IPS DF 4.7 (cell line): Measurements from ENCODE around the gene EXOSC6.
"Not testable (repeated sequence)": the region's sequence is repeated elsewhere in the genome, so short reads cannot be mapped to it uniquely, and the experiment has no call there.

Experiments
- DNase-seq: peaks from one replicate; pipeline ENCODE4 v3.0.0-alpha.2; 2013; ENCODE audit warnings: low spot score; ENCODE audit errors: extremely low read depth

The EXOSC6 gene

DNA sequence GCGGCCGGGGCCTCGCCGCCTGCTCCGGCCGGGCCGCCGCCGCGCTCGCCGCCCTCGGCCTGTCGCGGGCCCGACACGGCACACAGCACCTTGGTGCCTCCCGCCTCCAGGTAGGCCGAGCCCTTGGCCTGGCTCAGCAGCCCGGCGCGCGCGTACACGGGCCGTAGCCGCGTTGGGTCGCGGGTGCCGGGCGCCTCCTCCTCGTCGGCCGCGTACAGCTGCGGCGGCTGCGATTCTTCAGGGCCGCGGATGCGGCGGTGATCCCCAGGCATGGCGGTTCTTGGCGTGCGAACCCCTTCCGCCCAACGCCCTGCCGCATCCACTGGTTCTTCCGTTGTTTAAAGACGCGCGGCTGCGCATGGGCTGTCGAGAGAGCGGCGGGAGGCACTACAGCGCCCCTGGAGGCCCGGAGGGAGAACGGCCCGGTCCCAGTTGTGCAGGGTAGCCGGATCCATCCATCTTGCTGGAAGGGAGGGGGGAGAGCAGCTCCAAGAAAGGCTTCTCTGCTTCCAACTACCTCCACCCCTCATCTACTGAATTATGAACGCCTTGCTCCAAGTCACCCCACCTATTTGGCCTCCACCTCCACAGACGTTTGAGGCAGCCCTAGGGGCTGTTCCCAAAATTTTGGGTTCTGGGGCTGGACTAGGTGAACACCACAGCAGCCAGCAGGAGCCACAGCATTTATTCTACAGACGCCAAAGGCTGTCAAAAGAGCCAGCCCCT lies at the start of gene EXOSC6:
EXOSC6 (minus strand) TSS at position 312 of the 726 bp plus-strand sequence; CDS start at position 272, 40 bp downstream.
- no peak for DNase-seq

DNA sequence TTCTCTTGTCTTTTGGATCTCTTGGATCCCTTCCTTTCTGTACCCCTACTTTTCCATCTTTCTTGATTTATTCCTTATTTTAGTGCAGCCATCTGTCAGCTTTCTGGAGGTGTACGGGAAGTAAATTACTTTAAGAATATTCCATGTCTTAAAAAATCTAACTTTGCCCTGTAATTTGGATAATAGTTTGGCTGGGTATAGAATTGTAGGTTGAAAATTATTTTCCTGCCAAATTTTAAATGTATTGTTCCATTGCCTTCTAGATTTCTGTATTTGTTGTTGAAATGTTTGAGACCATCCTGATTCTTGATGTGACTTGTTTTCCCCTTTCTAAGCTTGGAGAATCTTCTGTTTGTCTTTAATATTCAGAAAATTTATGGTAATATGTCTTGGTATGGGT lies 49.4 kb upstream of the EXOSC6 start:
- no peak for DNase-seq

DNA sequence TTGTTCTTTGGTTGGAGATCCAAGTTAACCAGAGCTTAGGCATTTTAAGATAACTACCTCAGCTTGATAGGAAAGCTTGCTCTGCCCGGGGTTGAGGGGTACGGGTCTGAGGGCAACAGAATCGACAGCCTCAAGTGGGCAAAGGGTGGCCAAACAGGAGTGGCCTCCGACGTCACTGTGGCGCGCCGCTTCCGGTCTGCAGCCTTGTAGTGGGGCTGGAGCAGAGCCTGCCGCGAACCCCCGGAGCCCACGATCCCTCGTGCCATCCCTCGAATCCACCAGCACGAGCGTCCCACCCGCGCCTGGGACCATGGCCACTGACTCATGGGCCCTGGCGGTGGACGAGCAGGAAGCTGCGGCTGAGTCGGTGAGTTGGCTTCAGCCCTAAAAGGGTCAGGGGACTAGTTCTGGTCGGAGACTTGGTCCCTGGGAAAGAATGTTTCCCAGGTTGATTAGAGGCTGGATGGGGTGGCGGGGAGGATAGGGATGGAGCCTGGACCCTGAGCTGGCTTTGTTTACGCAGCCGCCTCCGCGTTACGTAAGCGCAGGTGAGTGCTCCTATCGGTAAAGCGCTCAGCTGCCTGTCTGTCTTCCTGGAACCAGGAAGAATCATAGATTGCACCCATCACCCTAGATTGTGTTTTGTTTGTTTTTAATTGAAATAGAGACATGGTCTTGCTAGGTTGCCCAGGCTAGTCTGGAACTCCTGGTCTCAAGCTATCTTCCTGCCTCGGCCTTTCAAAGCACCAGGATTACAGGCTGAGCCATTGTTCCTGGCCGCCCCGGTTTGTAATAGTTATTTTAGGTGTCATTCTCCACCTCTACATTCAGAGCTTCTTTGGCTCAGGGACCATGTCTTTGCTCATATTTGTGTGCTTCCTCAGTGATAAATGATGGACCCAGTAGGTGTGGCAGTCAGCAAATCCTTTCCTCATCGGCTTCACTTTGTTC lies 47.5 kb upstream of the EXOSC6 start, which contains the start of gene DDX19B:
DDX19B (plus strand) TSS at position 199 of the 951 bp plus-strand sequence; CDS start at position 311, 112 bp downstream.
- no peak for DNase-seq

DNA sequence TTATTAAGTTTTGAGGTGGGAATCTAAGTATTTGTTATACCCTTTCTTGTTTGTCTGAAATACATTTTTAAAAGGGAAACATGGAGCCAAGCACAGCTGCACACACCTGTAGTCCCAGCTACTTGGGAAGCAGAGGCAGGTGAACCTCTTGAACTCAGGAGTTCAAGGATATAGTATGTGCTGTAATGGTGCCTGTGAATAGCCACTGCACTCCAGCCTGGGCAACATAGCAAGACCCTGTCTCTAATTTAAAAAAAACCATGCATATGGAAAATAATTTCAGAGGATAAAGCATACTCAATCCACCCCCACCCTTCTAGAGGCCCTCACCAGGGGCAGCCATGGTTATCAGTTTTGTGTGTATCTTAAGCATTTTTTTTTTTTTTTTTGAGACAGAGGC lies 43.9 kb upstream of the EXOSC6 start:
- DNase-seq = no peak

DNA sequence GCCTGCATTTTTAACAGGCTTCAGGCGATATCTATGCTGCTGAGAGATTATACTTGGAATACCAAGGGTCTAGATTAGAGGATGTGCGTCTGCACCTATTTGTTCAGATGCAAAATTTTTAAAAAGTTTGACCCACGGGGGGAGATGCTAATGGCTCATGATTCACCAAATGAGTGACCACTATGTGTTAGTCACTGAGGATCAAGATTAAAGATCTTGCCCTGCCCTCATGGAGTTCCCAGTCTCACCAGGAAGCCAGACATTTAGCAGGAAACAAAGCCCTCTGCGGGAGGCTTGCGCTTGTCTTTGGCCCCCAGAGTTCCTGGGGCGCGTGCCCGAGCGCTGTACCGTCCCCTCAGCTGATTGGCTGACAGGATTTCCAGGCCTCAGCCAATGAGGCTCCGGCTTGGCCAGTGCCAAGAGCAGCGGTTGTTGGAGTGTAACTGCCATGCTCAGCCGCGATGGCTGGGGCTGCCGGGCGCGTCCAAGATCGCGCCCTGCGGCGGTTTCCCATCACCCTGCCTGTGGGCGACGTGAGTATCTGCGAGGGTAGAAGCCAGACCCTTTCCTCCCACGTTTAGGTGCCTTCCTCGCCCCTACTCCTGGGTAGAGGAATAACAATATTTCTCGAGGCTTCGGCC lies 42.8 kb upstream of the EXOSC6 start:
- DNase-seq = no peak

DNA sequence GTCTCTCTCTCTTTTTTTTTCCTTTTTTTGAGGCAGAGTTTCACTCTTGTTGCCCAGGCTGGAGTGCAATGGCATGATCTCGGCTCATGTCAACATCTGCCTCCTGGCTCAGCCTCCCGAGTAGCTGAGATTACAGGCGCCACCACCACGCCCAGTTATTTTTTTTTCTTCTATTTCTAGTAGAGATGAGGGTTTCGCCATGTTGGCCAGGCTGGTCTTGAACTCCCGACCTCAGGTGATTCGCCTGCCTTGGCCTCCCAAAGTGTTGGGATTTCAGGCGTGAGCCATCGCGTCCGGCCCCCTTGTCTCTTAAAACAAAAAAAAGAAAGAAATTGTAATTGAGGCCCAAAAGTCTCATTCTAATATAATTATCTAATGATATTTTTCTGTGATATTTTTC lies 40.4 kb upstream of the EXOSC6 start:
- not testable (repeated sequence) for DNase-seq

DNA sequence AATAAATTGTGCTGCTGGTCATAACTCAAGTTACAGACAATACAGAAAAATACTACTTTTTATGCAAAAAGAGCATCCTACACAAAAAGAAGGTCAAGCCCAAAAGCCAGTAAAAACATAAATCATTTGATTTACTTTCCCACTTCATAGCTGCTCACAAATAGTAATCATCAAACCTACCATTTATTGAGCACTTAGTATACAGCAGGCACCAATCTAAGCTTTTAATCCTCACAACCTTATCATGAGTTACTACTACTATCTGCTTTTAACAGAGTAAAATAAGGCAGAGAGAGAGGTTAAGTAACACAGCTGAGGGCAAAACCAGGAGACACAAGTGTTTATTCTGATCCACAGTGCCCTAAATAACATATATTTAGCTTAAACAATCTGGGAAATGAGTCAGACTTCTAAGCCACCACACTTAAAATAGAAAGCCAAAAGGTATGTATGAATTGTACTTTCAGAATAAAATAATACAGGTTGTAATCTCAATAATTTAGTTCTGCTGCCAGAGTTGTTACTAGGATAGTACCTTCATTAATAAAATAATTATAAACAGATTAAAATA lies 39.3 kb upstream of the EXOSC6 start:
- no peak for DNase-seq

DNA sequence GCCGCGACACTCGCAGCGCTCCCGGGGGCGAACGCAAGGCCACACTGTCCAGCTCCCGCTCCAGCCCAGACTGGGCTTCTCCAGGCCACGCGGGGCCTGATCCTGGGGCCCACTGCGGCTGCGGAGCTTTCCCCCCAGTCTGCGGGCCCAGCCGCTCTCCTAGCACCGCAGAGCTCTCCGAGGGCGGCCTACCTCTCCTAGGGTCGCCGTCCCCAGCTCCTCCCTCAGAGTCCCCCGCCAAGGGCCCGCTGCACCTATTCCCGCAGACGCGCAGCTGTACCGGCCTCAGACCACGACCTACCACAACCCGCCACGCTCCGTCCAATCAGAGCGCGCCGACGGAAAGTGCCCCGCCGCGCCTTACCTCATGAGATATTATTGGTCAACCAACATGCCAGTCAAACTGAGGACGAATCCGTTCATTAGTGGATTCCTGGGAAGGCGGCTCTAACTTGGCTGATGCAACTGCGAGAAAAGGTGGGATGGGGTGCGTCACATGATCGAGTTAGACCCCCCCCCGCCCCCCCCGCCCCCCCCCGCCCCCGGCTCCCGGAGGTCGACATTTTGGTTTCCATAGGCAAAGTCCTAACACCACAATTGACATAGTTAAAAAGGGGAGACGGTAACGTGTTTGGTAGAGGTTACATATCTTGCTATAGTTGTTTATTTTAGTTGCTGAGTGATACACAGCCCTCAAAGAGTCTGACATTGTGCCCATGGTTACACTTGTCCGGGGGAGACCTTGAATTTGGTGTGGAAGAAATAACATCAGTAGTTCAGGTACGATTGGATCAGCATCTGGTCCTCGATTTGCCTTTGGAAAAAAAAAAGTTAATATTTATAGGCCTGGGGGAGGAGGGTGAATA lies 37.7 kb upstream of the EXOSC6 start, which contains the start of gene AARS1:
AARS1 (minus strand) TSS at position 278 of the 866 bp plus-strand sequence. CDS start 6,743 bp downstream, outside the sequence.
- peak; percentile 98 for DNase-seq

DNA sequence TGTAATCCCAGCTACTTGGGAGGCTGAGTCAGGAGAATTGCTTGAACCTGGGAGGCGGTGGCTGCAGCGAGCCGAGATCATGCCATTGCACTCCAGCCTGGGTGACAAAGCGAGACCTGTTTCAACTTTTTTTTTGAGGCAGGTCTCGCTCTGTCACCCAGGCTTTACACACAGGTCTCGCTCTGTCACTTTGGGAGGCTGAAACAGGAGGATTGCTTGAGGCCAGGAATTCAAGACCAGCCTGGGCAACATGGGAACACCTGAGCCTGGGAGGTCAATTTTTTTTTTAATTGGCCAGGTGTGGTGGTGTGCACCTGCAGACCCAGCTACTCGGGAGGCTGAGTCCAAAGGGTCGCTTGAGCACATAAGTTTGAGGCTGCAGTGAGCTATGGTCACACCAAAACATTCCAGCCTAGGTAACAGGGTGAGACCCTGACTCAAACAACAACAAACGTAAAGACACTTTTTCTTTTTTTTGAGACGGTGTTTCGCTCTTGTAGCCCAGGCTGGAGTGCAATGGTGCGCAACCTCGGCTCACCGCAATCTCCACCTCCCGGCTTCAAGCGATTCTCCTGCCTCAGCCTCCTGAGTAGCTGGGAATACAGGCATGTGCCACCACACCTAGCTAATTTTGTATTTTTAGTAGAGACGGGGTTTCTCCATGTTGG lies 35.7 kb upstream of the EXOSC6 start:
- DNase-seq = not testable (repeated sequence)

DNA sequence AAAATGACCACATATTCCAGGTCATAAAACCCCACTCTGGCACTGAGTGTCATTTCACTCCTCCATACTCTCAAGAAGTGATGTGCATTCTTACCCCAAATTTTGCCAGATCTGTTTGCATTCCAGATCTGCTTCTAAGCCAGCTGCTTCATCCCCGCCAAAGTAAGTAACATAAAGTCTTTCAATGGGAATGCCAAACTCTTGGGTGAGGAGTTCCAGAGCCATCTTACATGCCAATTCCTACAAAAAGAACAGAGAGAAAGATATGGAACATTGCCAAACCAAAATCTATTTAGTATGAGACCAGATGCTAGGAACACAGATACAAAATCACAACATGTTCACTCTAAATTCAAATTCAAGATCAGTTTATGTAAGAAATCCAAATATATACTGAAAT lies 24.7 kb upstream of the EXOSC6 start:
- DNase-seq = no peak

DNA sequence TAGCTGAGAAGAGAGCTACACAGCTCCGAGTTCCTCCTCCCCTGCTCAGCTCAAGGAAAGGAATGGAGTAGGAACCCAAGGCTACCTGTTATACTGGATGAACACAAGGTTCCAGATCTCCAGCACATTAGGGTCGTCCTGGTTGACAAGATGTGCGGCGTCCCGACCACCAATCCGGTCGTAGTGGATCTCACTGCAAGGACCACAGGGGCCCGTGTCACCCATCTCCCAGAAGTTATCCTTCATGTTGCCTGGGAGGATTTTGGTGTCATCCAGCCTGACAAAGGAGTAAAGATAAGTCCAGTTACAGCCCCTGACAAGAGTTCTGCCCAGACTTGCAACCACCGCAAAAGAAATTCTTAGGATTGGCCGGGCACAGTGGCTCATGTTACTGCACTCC lies 20.0 kb upstream of the EXOSC6 start:
- no peak for DNase-seq

DNA sequence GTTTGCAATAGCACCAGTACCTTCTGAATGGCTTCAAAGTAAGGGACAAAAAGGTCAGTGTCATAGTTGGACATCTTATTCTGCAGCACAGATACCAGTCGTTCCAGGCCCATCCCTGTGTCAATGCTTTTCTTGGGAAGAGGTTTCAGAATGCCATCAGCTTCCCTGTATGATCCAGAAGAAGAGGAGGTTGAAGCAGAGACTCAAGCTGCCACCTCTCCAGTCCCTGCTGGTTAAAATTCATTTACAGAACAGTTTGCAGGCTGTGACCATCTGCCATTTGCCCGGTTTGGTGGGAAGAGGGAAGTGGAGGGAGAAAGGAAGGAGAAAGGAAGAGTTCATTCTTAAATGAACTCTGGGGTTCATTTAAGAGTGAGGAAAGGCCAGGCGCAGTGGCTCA lies 18.4 kb upstream of the EXOSC6 start:
- no peak for DNase-seq

DNA sequence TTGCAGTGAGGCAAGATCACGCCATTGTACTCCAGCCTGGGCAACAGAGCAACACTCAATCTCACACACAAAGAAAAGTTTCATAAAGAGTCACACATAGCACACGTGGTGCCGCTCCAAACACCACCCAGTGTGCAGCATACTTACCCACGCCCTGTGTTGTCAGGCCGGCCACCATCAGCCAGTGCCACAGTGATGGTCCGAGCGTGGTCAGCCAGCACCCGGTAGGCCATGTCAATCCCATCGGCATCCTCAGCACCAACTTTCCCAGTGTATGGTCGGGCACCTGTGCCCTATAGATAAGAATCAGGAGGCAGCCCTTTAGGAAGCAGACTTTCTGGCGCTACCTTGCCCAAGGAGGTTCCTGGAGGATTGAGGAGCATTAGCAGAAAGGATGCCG lies 17.7 kb upstream of the EXOSC6 start:
- DNase-seq = no peak

DNA sequence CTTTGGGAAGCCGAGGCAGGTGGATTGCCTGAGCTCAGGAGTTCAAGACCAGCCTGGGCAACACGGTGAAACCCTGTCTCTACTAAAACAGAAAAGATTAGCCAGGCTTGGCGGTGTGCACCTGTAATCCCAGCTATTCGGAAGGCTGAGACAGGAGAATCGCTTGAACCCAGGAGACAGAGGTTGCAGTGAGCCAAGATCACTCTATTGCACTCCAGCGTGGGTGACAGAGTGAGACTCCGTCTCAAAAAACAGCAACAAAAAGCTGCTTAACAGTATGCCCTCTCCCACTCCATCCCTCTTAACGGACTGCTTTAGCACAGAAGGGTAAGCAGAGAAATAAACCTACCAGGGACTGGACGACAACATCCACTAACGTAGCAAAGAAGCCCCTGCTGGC lies 16.2 kb upstream of the EXOSC6 start:
- not testable (repeated sequence) for DNase-seq

DNA sequence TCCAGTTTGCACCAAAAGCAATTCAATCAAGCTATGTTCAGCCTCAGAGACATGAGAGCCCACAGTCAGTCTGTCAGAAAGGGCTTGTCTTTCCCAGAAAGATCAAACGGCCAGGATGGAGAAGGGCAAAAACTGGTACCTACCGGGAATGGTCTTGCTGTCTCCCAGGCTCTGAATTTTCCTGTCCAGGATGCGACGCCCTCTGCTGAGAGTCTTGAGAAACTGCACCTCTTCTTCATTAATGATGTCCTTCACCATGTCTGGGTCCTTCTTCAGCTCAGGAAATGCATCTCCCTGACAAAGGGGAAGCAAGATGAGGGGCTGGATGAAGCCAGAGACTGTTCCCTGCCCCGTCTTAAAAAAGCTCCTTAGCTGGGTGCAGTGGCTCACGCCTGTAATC lies 15.8 kb upstream of the EXOSC6 start:
- DNase-seq = no peak

DNA sequence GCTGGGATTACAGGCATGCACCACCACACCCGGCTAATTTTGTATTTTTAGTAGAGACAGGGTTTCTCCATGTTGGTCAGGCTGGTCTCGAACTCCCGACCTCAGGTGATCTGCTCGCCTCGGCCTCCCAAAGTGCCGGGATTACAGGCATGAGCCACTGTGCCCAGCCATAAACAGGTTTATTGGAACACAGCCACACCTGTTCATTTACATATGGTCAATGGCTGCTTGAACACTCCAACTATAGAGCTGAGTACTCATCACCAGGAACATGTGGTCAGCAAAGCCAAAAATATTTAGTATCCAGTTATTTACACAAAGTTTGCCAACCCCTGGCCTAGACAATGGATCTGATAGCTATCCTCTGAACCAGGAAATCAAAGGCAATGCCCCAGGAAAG lies 8.2 kb upstream of the EXOSC6 start:
- not testable (repeated sequence) for DNase-seq

DNA sequence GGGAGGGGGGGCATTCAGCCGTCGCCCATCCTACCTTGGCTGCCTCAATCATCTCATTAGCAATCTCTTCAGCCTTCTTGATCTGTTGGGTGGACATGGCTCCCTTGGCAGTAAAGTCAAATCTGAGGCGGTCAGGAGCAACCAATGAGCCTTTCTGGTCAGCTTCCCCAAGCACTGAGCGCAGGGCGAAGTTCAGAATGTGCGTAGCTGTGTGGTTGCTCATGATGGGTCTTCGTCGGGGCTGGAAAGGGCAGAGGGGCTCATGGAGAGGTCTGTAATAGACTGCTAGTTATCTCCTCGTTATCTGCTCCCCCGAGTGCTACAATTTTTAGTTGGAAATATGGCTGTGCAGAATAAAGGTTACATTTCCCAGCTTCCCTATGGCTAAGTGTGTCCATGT lies 7.2 kb upstream of the EXOSC6 start:
- no peak for DNase-seq

DNA sequence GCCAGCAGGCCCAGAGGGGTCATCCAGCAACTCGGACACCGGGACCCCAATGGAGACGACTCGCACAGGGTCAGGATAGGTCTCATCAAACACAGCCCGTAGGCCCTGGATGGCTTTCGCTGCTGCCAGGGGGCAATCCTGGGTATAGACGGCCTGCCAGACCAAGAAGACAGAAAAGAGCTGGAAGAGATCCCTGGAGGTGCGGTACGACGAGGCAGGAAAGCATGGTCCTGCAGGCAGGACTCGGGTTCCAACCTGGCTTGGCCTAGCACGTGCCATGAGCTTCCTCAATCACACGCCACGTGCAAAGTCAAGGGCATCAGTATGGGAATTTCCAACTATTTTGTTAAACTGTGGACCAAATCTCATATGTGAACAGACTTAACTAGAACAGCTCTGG lies 6.3 kb upstream of the EXOSC6 start:
- DNase-seq = no peak

DNA sequence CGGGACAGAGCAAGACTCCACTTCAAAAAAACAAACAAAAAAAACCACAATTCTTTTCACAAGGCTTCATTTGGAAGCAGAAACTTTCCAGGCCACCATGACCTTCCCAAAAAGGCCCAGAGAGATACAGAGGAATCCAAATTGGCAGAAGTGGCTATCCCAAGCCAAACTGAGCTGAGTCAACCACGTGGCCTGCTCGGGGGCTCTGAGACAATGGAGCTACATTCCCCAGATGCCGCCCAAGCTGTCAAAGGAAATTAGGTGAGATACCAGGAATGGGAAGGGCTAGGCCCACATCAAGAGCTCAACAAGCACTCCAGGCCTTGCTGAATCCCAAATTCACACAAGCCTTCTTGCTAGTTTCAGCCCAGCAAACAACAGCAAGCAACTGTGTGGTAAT lies 5.7 kb upstream of the EXOSC6 start:
- DNase-seq = no peak

DNA sequence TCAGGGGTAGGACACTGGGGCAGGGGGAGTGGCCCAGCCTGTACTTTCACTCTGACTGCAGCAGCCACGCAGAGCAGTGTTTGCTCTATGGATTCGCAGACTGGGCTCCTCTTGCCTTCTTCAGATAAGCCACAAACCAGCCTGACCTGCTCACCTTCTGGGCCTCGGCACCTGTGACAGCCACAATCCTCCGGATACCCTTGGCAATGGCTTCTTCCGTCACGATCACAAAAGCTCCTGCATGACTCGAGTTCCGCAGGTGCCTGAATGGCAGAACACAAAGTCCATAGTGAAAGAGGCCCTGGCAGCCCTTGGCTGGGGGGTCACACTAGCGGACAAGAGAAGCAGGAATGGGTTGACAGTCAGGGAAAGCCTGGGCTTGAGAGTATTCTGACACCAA lies 3.8 kb upstream of the EXOSC6 start:
- DNase-seq = no peak
